Mesendoderm (in vitro differentiated cells): Measurements from ENCODE around the gene DNM3.

Experiments
- DNase-seq: peaks from one replicate; pipeline ENCODE4 v3.0.0; 2013
- H2AK5ac ChIP-seq: 2 replicates; pipeline ENCODE4 v1.6.1; 2013; ENCODE audit warnings: low read length, inconsistent platforms
- H2BK120ac ChIP-seq: 2 replicates; pipeline ENCODE4 v1.6.1; 2013; ENCODE audit warnings: low read depth, mild to moderate bottlenecking, low read length, moderate library complexity, mixed read lengths
- H2BK15ac ChIP-seq: replicated peaks from 2 replicates; pipeline ENCODE4 v1.6.1; 2013; ENCODE audit warnings: low read depth, mild to moderate bottlenecking, moderate library complexity
- H2BK5ac ChIP-seq: 2 replicates; pipeline ENCODE4 v1.6.1; 2013; ENCODE audit warnings: low read length, inconsistent platforms
- H3K18ac ChIP-seq: 2 replicates; pipeline ENCODE4 v1.6.1; 2013; ENCODE audit warnings: mild to moderate bottlenecking, low read length, mixed read lengths
- H3K23ac ChIP-seq: one replicate; pipeline ENCODE4 v1.6.1; 2013; ENCODE audit warnings: low read length
- H3K27ac ChIP-seq: 2 replicates; pipeline ENCODE4 v1.5.1; 2013; ENCODE audit warnings: low read depth, mild to moderate bottlenecking, inconsistent platforms, low read length, moderate library complexity
- H3K27me3 ChIP-seq: 2 replicates; pipeline ENCODE4 v1.6.1; 2013; ENCODE audit warnings: low read length, control low read depth, mild to moderate bottlenecking, inconsistent platforms; ENCODE audit not compliant: insufficient read depth, poor library complexity
- H3K36me3 ChIP-seq: 2 replicates; pipeline ENCODE4 v1.6.1; 2013; ENCODE audit warnings: low read length, inconsistent platforms; ENCODE audit not compliant: control insufficient read depth, insufficient read depth
- H3K4ac ChIP-seq: one replicate; pipeline ENCODE4 v1.6.1; 2013; ENCODE audit warnings: low read depth, mild to moderate bottlenecking, low read length, moderate library complexity
- H3K4me1 ChIP-seq: 2 replicates; pipeline ENCODE4 v1.6.1; 2013; ENCODE audit warnings: low read depth, low read length, inconsistent platforms; ENCODE audit not compliant: control insufficient read depth
- H3K4me2 ChIP-seq: 2 replicates; pipeline ENCODE4 v1.6.1; 2013; ENCODE audit warnings: low read length
- H3K4me3 ChIP-seq: 2 replicates; pipeline ENCODE4 v1.5.1; 2013; ENCODE audit warnings: mild to moderate bottlenecking, low read length
- H3K56ac ChIP-seq: one replicate; pipeline ENCODE4 v1.6.1; 2013; ENCODE audit warnings: low read length
- H3K79me1 ChIP-seq: 2 replicates; pipeline ENCODE4 v1.6.1; 2013; ENCODE audit warnings: low read length, inconsistent platforms
- H3K79me2 ChIP-seq: 2 replicates; pipeline ENCODE4 v1.6.1; 2013; ENCODE audit warnings: mild to moderate bottlenecking, low read length; ENCODE audit not compliant: control insufficient read depth, insufficient read depth
- H3K9ac ChIP-seq: 2 replicates; pipeline ENCODE4 v1.6.1; 2013; ENCODE audit warnings: low read length, inconsistent platforms
- H4K5ac ChIP-seq: one replicate; pipeline ENCODE4 v1.6.1; 2013; ENCODE audit warnings: low read length
- H4K8ac ChIP-seq: one replicate; pipeline ENCODE4 v1.6.1; 2013; ENCODE audit warnings: low read depth, mild to moderate bottlenecking, control low read depth, low read length, moderate library complexity
- WGBS: extraction: QIAGEN DNeasy Blood & Tissue Kit; methylation state at CpG from one replicate; pipeline ENCODE4 v1.1.7; 2013; ENCODE audit warnings: low lambda C conversion rate, missing lambda C conversion rate; ENCODE audit not compliant: insufficient coverage; ENCODE audit errors: extremely low coverage; 5-methylcytosine and 5-hydroxymethylcytosine counted together

DNM3 gene

DNA sequence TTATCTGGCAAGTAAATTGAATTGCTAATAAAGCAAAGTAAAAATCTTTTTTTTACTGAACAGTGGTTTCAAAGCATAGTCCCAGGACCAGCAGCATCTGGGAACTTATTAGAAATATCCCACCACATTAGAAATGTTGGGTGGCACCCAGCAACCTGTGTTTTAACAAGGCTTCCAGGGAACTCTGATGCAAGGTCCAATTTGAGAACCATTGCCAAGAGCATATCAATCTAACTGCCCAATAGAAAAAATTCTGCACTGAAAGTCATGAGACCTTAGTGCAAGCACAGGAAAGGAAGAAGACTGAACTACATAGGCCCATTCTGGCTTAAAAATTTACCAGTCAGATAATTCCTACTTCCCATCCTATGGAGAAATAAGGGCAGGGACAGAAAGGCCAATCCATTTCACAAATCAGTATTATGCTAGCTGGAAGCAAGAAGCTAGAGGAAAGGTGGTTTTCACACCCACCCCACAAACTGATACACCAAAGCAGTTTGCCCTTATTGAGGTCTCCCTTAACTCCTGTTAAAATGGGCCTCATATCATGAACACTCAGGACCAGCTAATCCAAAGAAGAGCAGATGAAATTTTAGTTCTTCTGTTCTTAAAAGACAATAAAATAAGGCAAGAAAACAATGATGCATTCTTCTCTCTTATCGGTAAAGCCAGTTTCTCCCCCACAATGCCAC, 561.7 kb downstream of the DNM3 start:
- Histone ChIP-seq H2BK120ac (no peak overlapping the region), H3K27ac (no peak overlapping the region), H4K5ac (no peak overlapping the region)

DNA sequence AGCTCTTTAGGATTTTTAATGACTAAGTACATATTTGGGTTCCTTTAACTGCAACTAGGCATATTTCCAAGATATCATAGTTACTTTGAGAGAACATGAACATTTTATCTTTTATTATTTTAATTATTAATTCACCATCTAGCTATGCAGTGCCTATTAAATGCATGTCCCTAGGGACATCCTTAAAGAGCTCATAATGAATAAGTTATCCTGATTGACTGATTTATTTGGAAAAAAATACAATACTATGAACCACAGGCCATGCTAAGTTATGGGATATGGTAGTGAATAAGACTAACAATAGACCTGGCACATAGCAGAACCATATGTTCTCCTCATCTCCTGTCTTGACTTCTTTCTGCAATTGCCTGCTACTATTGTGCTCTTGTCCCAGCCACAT, 562.8 kb downstream of the DNM3 start:
- Histone ChIP-seq H3K27me3 (no peaks in the 10 kb centered on the region), H4K8ac (no peak overlapping the region), H3K9ac (no peak overlapping the region), H3K4me1 (no peaks in the 10 kb centered on the region), H2BK120ac (no peak overlapping the region), H3K4ac (no peak overlapping the region), H3K79me1 (no peaks in the 10 kb centered on the region), H2BK15ac (no peak overlapping the region), H3K79me2 (no peaks in the 10 kb centered on the region), H2AK5ac (no peak overlapping the region), H3K36me3 (no peaks in the 10 kb centered on the region), H3K27ac (no peak overlapping the region), H4K5ac (no peak overlapping the region), H3K56ac (no peak overlapping the region), H2BK5ac (no peak overlapping the region), H3K23ac (no peak overlapping the region), H3K18ac (no peak overlapping the region), H3K4me2 (no peak overlapping the region), H3K4me3 (no peak overlapping the region)
- no peak for DNase-seq

More for the DNA sequence above, 561.7 kb downstream of the DNM3 start:
- no peak overlapping the region for H3K4me2 ChIP-seq
- no CpG with 5 or more reads among the region's 1 CpG for WGBS
- no peak overlapping the region for H3K4me3 ChIP-seq
- no peak overlapping the region for H3K18ac ChIP-seq
- H4K8ac ChIP-seq, result no peak overlapping the region
- no peaks in the 10 kb centered on the region for H3K4me1 ChIP-seq
- no peaks in the 10 kb centered on the region for H3K79me1 ChIP-seq
- no peak overlapping the region for H3K4ac ChIP-seq
- no peak overlapping the region for H3K9ac ChIP-seq
- no peak for DNase-seq
- no peak overlapping the region for H3K56ac ChIP-seq
- H2BK5ac ChIP-seq, result no peak overlapping the region
- H3K79me2 ChIP-seq, result no peaks in the 10 kb centered on the region
- H3K27me3 ChIP-seq, result no peaks in the 10 kb centered on the region
- no peak overlapping the region for H2AK5ac ChIP-seq
- H3K23ac ChIP-seq, result no peak overlapping the region
- H2BK15ac ChIP-seq, result no peak overlapping the region
- H3K36me3 ChIP-seq, result no peaks in the 10 kb centered on the region

DNA sequence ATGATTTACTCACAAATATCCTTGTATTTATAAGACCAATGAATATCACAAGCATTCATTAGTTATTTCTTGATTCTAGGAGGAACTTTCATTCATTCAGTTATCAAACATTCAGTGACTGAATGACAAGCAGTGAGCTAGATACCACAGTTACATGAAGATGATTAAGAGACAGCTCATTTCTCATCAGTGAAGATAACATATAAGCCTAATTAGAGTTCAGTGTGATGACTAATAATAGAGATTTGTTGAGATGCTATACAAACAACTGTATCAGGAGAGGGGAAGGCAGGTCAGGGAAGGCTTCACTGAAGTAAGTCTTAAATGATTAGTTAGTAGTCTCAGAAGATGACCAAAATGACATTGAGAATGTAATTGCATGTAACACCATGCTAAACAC, 564.6 kb downstream of the DNM3 start:
- H3K79me2 ChIP-seq, result no peaks in the 10 kb centered on the region
- H3K56ac ChIP-seq, result no peak overlapping the region
- H3K27me3 ChIP-seq, result no peaks in the 10 kb centered on the region
- H3K4me2 ChIP-seq, result no peak overlapping the region
- H3K18ac ChIP-seq, result no peak overlapping the region
- no peak overlapping the region for H2BK120ac ChIP-seq
- no peaks in the 10 kb centered on the region for H3K36me3 ChIP-seq
- H2BK15ac ChIP-seq, result no peak overlapping the region
- no peak overlapping the region for H4K5ac ChIP-seq
- no peak overlapping the region for H2AK5ac ChIP-seq
- no peaks in the 10 kb centered on the region for H3K79me1 ChIP-seq
- H3K27ac ChIP-seq, result no peak overlapping the region
- H3K4ac ChIP-seq, result no peak overlapping the region
- no peak overlapping the region for H4K8ac ChIP-seq
- H3K4me1 ChIP-seq, result no peaks in the 10 kb centered on the region
- DNase-seq, result no peak
- no peak overlapping the region for H3K9ac ChIP-seq
- no peak overlapping the region for H2BK5ac ChIP-seq
- no peak overlapping the region for H3K23ac ChIP-seq
- no peak overlapping the region for H3K4me3 ChIP-seq

DNA sequence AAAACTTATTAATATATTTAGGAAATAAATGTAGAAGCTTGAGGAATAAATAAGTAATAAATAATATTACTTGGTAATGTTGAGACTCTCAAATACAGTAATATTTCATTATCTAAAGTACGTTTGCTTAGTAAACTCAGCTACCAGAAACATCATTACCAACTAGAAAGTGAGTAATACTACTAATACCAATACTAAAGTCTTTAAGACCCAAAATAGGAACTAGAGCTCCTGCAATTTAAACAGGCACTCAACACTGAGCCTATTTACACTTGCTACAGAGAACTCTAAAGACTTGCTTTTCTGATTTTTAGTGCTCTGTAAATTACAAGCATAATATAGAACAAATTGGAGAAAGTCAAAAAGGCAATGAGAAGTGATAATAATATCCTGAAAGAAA, 565.7 kb downstream of the DNM3 start:
- Histone ChIP-seq H4K8ac (no peak overlapping the region), H2AK5ac (no peak overlapping the region), H3K27ac (no peak overlapping the region), H3K4me2 (no peak overlapping the region), H3K4me1 (no peaks in the 10 kb centered on the region), H3K23ac (no peak overlapping the region), H3K56ac (no peak overlapping the region), H3K27me3 (no peaks in the 10 kb centered on the region), H3K79me1 (no peaks in the 10 kb centered on the region), H3K18ac (no peak overlapping the region), H3K4me3 (no peak overlapping the region), H2BK15ac (no peak overlapping the region), H2BK120ac (no peak overlapping the region), H3K4ac (no peak overlapping the region), H2BK5ac (no peak overlapping the region), H3K36me3 (no peaks in the 10 kb centered on the region), H3K79me2 (no peaks in the 10 kb centered on the region), H4K5ac (no peak overlapping the region), H3K9ac (no peak overlapping the region)
- DNase-seq, result no peak
- no CpG with 5 or more reads among the region's 1 CpG for WGBS

DNA sequence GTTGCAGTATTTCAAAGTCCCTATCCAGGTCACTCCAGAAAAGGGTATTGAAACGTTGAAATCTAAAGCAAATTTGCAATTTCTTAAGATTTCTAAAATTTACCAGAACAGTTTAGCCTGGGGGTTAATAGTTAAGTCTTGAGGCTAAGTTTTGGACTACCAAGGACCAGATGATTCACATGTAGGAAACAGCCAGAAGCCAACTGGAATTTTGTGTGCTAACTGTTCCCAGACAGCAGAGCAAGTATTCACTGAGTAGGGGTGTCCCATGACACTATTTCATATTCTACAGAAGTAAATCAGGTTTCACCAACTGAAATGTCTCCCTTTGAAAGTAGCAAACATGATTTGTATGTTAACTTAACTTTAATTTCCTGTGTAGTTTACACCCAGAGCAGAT, 567.7 kb downstream of the DNM3 start:
- Histone ChIP-seq H3K4me1 (no peaks in the 10 kb centered on the region), H3K79me2 (no peaks in the 10 kb centered on the region), H3K4me3 (no peak overlapping the region), H2AK5ac (no peak overlapping the region), H3K9ac (no peak overlapping the region), H4K8ac (no peak overlapping the region), H3K79me1 (no peaks in the 10 kb centered on the region), H3K18ac (no peak overlapping the region), H3K4me2 (no peak overlapping the region), H2BK5ac (no peak overlapping the region), H3K23ac (no peak overlapping the region), H4K5ac (no peak overlapping the region), H3K56ac (no peak overlapping the region), H3K4ac (no peak overlapping the region), H3K27me3 (no peaks in the 10 kb centered on the region), H2BK120ac (no peak overlapping the region), H3K36me3 (no peaks in the 10 kb centered on the region), H3K27ac (no peak overlapping the region), H2BK15ac (no peak overlapping the region)
- no peak for DNase-seq
- no CpG with 5 or more reads among the region's 1 CpG for WGBS

DNA sequence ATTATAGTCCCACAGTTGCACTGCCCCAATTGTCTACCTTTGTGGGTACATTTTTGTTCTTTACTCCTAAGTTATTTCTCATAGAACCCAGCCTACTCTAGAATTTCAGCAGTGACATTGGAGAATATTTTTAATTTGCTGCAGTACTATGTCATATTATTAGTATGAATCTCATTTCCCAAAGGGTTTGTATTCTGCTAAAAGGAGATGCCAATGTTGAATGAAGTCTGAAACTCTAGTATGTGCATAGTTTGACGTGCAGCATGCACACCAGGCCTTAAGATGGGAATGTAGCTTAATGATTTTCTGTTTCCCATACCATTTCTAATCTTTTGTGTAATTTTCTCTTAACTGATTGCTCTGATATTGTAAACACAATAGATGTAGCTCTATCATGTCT, 568.7 kb downstream of the DNM3 start:
- Histone ChIP-seq H3K27ac (no peak overlapping the region), H3K4ac (no peak overlapping the region), H2BK15ac (no peak overlapping the region), H3K36me3 (no peaks in the 10 kb centered on the region), H3K23ac (no peak overlapping the region), H3K79me2 (no peaks in the 10 kb centered on the region), H3K4me1 (no peaks in the 10 kb centered on the region), H3K9ac (no peak overlapping the region), H3K56ac (no peak overlapping the region), H4K5ac (no peak overlapping the region), H2AK5ac (no peak overlapping the region), H3K18ac (no peak overlapping the region), H3K4me2 (no peak overlapping the region), H3K27me3 (no peaks in the 10 kb centered on the region), H4K8ac (no peak overlapping the region), H2BK120ac (no peak overlapping the region), H2BK5ac (no peak overlapping the region), H3K4me3 (no peak overlapping the region), H3K79me1 (no peaks in the 10 kb centered on the region)
- DNase-seq, result no peak
- WGBS, result no CpG with 5 or more reads among the region's 1 CpG
